Ramos (cell line): ENCODE results near the gene C12orf54.
"Not testable (repeated sequence)": the region's sequence is repeated elsewhere in the genome, so short reads cannot be mapped to it uniquely, and the experiment has no call there.

ENCODE experiments used
- in situ Hi-C: fragments of 300-500 bp; cut with MboI; formaldehyde crosslinking; loops from one replicate; pipeline ENCODE4 v1.14.3; 2022; ENCODE audit warnings: low sequenced_read_pairs; ENCODE audit not compliant: unreplicated experiment

The C12orf54 gene

DNA sequence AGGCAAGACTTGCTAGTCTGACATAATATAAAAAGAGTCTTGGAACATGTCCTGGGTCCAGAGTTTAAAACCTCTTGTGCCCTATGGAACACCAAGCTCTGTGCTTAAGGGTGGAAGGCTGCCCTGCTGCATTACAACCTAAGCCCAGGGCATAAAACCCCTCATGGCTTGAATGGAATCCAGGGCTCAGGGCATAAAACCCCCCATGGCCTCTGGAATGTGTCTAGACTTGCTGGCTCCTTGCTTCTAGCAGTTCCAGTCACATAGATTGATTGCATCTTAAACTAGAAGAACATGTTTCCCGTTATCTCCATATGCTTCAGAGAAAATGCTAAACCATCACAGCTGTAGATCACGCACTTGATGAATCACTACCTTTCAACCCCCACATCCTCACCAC, 24.5 kb downstream of the C12orf54 start:
- in situ Hi-C loops, result not testable (repeated sequence)

DNA sequence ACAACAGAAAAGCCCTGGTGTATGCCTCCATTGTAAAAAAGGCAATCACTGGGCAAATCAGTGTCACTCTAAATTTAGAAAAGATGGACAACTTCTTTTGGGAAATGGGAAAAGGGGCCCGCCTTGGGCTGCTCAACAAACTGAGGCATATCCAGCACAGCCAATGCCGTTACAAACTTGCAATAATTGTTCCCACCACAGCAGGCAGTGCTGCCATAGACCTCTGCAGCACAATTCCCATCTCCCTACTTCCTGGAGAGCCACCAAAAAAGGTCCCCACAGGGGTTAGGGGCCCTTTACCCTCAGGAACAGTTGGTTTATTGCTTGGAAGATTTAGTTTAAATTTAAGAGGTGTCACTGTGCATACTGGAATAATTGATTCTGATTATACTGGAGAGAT, 26.7 kb downstream of the C12orf54 start:
- in situ Hi-C loops, result no loop called here

DNA sequence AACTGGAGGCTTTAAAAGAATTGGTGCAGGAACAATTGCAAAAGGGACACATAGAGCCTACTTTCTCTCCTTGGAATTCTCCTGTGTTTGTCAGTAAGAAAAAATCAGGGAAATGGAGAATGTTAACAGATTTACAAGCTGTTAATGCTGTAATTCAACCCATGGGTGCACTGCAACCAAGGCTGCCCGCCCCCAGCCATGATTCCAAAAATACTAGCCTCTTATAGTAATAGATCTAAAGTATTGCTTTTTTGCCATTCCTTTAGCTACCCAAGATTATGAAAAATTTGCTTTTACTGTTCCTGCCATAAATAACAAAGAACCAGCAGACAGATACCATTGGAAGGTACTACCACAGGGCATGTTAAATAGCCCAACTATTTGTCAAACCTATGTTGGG, 27.8 kb downstream of the C12orf54 start:
- in situ Hi-C loops, result no loop called here

DNA sequence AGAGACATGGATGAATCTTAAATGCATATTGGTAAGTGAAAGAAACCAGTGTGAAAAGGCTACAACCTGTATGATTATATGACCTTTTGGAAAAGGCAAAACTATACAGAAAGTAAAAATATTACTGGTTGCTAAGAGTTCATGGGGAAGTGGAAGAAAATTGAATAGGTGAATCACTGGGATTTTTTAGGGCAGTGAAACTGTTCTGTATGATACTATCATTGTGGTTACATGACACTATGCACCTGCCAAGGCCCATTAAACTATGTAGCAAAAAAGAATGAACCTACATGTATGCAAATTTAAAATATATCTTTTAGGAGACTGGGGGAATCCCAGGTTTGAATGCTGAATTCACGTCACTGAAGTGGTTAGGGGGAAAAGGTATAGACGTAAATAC, 30.6 kb downstream of the C12orf54 start:
- in situ Hi-C loops, result no loop called here

GRCh38 chr12:48514728-48515127, 32.4 kb downstream of the C12orf54 start:
- in situ Hi-C loops, result no loop called here

- in situ Hi-C loops, result not testable (repeated sequence)
These were observed 38.1 kb downstream of the C12orf54 start for GRCh38 chr12:48520381-48520780.

- in situ Hi-C loops, result no loop called here
These were observed 43.0 kb downstream of the C12orf54 start, which contains the start of gene OR8S1 for GRCh38 chr12:48525332-48525731. OR8S1 (plus strand) TSS chr12:48525632; CDS start chr12:48525632, 0 bp downstream.

DNA sequence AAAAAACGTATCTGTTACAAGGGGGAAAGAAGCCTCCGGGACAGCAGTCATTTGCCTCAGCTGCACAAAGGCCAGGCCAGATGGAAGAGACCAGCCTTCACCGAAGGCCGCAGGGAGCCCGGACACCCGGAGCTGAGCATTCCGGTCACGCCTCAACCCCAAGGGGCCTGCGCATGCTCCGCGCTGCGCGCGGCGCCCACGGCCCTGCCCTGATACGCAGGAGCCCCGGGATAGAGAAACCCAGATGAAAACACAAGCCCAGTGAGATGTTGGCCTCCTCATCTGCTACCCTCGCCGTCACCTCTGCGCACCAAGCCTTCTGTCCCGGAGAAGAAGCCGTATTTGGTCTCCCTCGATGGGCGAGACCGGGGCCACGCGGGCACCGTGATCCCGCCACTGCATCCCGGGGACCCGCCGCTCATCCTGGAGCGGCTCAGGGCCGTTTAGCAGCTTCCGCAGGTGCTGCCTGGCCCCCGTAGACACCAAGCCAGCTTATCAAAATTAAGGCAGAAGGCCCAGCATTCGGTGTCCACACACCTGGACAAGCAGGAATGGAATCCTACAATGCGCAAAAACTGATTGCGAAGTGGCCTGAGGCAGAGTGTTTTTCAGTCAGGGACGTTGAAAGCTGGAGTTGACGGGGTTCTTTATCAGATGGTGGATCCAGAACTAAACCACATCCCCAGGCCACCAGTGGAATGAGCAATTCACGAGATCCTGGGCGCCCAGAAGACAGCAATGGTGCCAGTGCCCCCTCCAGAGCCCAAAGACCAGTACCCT, 45.8 kb downstream of the C12orf54 start:
- in situ Hi-C loops, result no loop called here

DNA sequence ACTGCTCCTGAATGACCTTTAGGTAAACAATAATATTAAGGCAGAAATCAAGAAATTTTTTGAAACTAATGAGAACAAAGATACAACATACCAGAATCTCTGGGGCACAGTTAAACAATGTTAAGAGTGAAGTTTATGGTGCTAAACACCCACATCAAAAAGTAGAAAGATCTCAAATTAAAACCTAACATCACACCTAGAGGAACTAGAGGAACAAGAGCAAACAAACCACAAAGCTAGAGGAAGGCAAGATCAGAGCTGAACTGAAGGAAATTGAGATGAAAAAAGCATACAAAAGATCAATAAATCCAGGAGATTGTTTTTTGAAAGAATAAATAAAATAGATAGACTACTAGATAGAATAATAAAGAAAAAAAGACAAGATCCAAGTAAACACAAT, 50.3 kb downstream of the C12orf54 start:
- in situ Hi-C loops, result no loop called here

DNA sequence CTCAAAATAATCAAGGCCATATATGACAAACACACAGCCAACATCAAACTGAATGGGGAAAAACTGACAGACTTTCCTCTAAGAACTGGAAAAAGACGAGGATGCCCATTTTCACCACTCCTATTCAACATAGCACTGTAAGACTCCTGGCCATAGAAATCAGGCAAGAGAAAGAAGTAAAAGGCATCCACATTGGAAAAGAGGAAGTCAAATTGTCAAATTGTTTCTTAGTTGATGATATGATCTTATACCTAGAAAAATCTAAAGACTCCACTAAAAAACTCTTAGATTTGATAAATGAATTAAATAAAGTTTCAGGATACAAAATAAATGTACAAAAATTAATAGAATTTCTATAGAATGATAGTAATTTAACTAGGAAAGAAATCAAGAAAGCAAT, 54.3 kb downstream of the C12orf54 start:
- in situ Hi-C loops, result no loop called here

DNA sequence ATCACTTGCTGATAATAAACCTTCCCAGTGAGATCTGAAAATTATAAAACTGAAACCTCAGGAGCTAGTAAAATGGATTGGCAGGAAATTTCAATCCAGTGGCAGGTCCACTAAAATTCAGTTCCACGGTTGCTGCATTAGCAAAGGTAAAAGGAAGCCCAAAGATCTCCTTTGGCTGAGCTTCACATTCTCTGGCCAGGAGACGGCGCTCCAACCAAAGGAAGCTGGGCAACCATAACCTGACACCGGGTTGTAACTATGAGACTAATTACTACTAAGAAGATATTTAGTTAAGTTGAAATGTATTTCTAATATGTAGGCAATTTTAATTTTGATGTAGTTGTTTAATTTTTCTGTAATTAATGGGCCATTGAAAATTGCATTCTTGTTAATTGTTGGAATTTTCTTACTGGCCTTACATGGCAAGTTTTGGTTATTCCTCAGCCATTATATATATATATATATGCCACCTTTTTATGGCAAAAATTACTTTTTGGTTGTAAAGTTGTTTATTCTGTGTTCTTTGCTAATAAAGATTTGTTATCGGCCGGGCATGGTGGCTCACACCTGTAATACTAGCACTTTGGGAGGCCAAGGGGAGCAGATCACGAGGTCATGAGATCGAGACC, 60.1 kb downstream of the C12orf54 start:
- in situ Hi-C loops, result no loop called here

- in situ Hi-C loops, result no loop called here
These were observed 63.7 kb downstream of the C12orf54 start for GRCh38 chr12:48545833-48546469.
